HG03135 (cell line): ENCODE data around the gene VPS26B.
A peak's percentile ranks its signal among the peaks of the same experiment; 100 is the strongest.
"Not testable (repeated sequence)": the region's sequence is repeated elsewhere in the genome, so short reads cannot be mapped to it uniquely, and the experiment has no call there.

ENCODE experiments used
- ATAC-seq: cut with Tn5 transposase; IDR thresholded peaks from one replicate; pipeline ENCODE4 v1.9.1; 2021; ENCODE audit warnings: mild to moderate bottlenecking, moderate library complexity; ENCODE audit not compliant: unreplicated experiment

The VPS26B gene

GRCh38 chr11:134254433-134255183 is 30.1 kb downstream of the VPS26B start:
- no peak for ATAC-seq

- not testable (repeated sequence) for ATAC-seq
These were observed 30.7 kb downstream of the VPS26B start for GRCh38 chr11:134255184-134255561.

GRCh38 chr11:134257101-134257500 is 32.6 kb downstream of the VPS26B start:
- ATAC-seq: no peak

- ATAC-seq: no peak
These were observed 34.1 kb downstream of the VPS26B start for GRCh38 chr11:134258577-134258976.

GRCh38 chr11:134260503-134260902 is 36.0 kb downstream of the VPS26B start:
- ATAC-seq: no peak

GRCh38 chr11:134260983-134261382 is 36.5 kb downstream of the VPS26B start:
- ATAC-seq: no peak

GRCh38 chr11:134261626-134262488 is 37.4 kb downstream of the VPS26B start:
- ATAC-seq: no peak

GRCh38 chr11:134264966-134265764 is 40.7 kb downstream of the VPS26B start:
- no peak for ATAC-seq

- ATAC-seq: no peak
These were observed 42.0 kb downstream of the VPS26B start for GRCh38 chr11:134266440-134266839.

- ATAC-seq: no peak
These were observed 42.4 kb downstream of the VPS26B start for GRCh38 chr11:134266841-134267251.

GRCh38 chr11:134267461-134267860 is 43.0 kb downstream of the VPS26B start:
- no peak for ATAC-seq

- ATAC-seq: no peak
These were observed 43.5 kb downstream of the VPS26B start for GRCh38 chr11:134267966-134268365.

GRCh38 chr11:134270250-134270714 is 45.8 kb downstream of the VPS26B start:
- no peak for ATAC-seq

- ATAC-seq: no peak
These were observed 47.5 kb downstream of the VPS26B start for GRCh38 chr11:134271978-134272377.

GRCh38 chr11:134272381-134273316 is 48.2 kb downstream of the VPS26B start:
- ATAC-seq: no peak

GRCh38 chr11:134273317-134273712 is 48.8 kb downstream of the VPS26B start:
- no peak for ATAC-seq

GRCh38 chr11:134275188-134275533 is 50.7 kb downstream of the VPS26B start:
- ATAC-seq: no peak

- ATAC-seq: peak; percentile 83
These were observed 51.3 kb downstream of the VPS26B start, which contains the start of gene GLB1L3 for GRCh38 chr11:134275534-134276395. TSS of gene GLB1L3 (plus strand) at chr11:134276379. CDS start at chr11:134276741, 362 bp downstream.
